GM19397 (cell line): ENCODE results near the gene BAG5.

Source experiments
- ATAC-seq: cut with Tn5 transposase; IDR thresholded peaks from one replicate; pipeline ENCODE4 v1.9.1; 2021; ENCODE audit warnings: mild to moderate bottlenecking, moderate library complexity; ENCODE audit not compliant: unreplicated experiment

The BAG5 gene

GRCh38 chr14:103547455-103547940 is 15.0 kb downstream of the BAG5 start:
- no peak for ATAC-seq

GRCh38 chr14:103546652-103547454 is 15.6 kb downstream of the BAG5 start:
- no peak for ATAC-seq

GRCh38 chr14:103545915-103546651 is 16.4 kb downstream of the BAG5 start:
- no peak for ATAC-seq

- ATAC-seq = no peak
Measured at GRCh38 chr14:103545219-103545914, 17.1 kb downstream of the BAG5 start.

GRCh38 chr14:103544388-103545218 is 17.9 kb downstream of the BAG5 start:
- ATAC-seq = no peak

GRCh38 chr14:103543721-103544387 is 18.6 kb downstream of the BAG5 start:
- ATAC-seq = no peak

GRCh38 chr14:103543140-103543539 is 19.3 kb downstream of the BAG5 start:
- ATAC-seq = no peak

GRCh38 chr14:103542605-103543088 is 19.8 kb downstream of the BAG5 start:
- ATAC-seq = no peak

- ATAC-seq = no peak
Measured at GRCh38 chr14:103541709-103542604, 20.5 kb downstream of the BAG5 start.

- ATAC-seq = no peak
Measured at GRCh38 chr14:103540821-103541708, 21.4 kb downstream of the BAG5 start.

GRCh38 chr14:103539056-103539825 is 23.2 kb downstream of the BAG5 start:
- no peak for ATAC-seq

GRCh38 chr14:103538291-103539055 is 24.0 kb downstream of the BAG5 start:
- ATAC-seq = no peak

GRCh38 chr14:103537175-103537990 is 25.1 kb downstream of the BAG5 start:
- no peak for ATAC-seq

GRCh38 chr14:103536693-103537092 is 25.8 kb downstream of the BAG5 start:
- no peak for ATAC-seq

- no peak for ATAC-seq
Measured at GRCh38 chr14:103535891-103536565, 26.4 kb downstream of the BAG5 start.
